Adrenal gland (tissue), 12 donors: ENCODE results near the gene FCRL5. TPM values are rescaled to one million over a fixed set of nuclear protein-coding genes. Genes with fewer than 3 reads are reported as not detected.

Experiments
- DNase-seq, 7 donors: peaks; one replicate each; pipeline ENCODE4 v3.0.0-alpha.2; 2019 to 2020
- H3K27ac ChIP-seq, 5 donors: fragments of 200-600 bp; sonication (generic) in 4 of 5; 1 replicate in 3 of 5; 2 replicates in 2 of 5; pipeline versions ENCODE4 v1.5.1 to v1.8.0; 2016 to 2020; ENCODE audit warnings: mild to moderate bottlenecking in 1 of 5
- H3K27me3 ChIP-seq: fragments of 200-600 bp; 2 replicates; pipeline ENCODE4 v1.8.0; 2021
- H3K36me3 ChIP-seq, 2 donors: fragments of 200-600 bp; replicated peaks in 1 of 2; 1 replicate in 1 of 2; 2 replicates in 1 of 2; pipeline versions ENCODE4 v1.5.1 to v1.8.0; 2018 to 2022
- H3K4me1 ChIP-seq, 2 donors: fragments of 200-600 bp; replicated peaks in 1 of 2; 1 replicate in 1 of 2; 2 replicates in 1 of 2; pipeline versions ENCODE4 v1.5.1 to v1.8.0; 2018 to 2021
- H3K4me3 ChIP-seq, 4 donors: fragments of 200-600 bp; sonication (generic) in 3 of 4; one replicate each; pipeline ENCODE4 v1.5.1; 2016 to 2018
- H3K9me3 ChIP-seq, 3 donors: fragments of 200-600 bp; sonication (generic) in 1 of 3; replicated peaks in 1 of 3; 1 replicate in 2 of 3; 2 replicates in 1 of 3; pipeline versions ENCODE4 v1.5.1 to v1.8.0; 2016 to 2021
- POLR2A ChIP-seq, 2 donors: fragments of 450-650 bp; IDR thresholded peaks; one replicate each; pipeline ENCODE4 v1.6.1; 2017; ENCODE audit warnings: antibody characterized with exemption in 2 of 2, mild to moderate bottlenecking in 2 of 2, moderate library complexity in 1 of 2
- WGBS, 4 donors: extraction: QIAGEN DNeasy Blood & Tissue Kit in 2 of 4; methylation state at CpG; one replicate each; pipeline versions ENCODE4 v1.1.5 to v1.1.7; 2013 to 2017; 5-methylcytosine and 5-hydroxymethylcytosine counted together
- intact Hi-C, 2 donors: fragments of 100-400 bp; cut with DNase I; formaldehyde crosslinking; loops; one replicate each; pipeline versions ENCODE4 v1.14.1 to v1.15.0; 2022 to 2023
- polyA plus RNA-seq, 3 donors: library from polyadenylated mRNA; stranded (reverse); fragments of 200-250 nt in 2 of 3; fragments of 350-450 nt in 1 of 3; fragmentation: Illumina TruSeq in 1 of 3; extraction: RNeasy Lipid Tissue Mini Kit (QIAGEN cat#74804) in 1 of 3; gene quantifications; one replicate each; pipeline ENCODE4 v1.2.3, GENCODE V29; 2013 to 2014
- total RNA-seq, 9 donors: library from RNA; depleted of rRNA in 4 of 9; stranded (reverse); fragments of >200 nt in 4 of 9; fragments of 120-200 nt in 1 of 9; fragmentation: NEBNext Ultra II Directional in 1 of 9; extraction: Animal tissue kit (Norgen Biotek cat#: 25700) in 1 of 9; gene quantifications; one replicate each; pipeline versions ENCODE4 v1.1.0 to v1.2.4, GENCODE V29; 2013 to 2023
- TF ChIP-seq, protein P1 (sequence below), 6 experiments: fragments of 450-650 bp in 4 of 6; fragments of 200-600 bp in 2 of 6; sonication (generic) in 1 of 6; IDR thresholded peaks; 1 replicate in 5 of 6; 2 replicates in 1 of 6; pipeline versions ENCODE4 v1.5.1 to v1.8.0; 2016 to 2021; ENCODE audit warnings: antibody characterized with exemption in 6 of 6, mild to moderate bottlenecking in 2 of 6, moderate library complexity in 1 of 6
- donor health status: healthy with polysubstance abuse.
- donor health status: Bipolar disorder and iron deficiency.
- donor health status: DM: yes; HTN: yes; CAD: no.
- donor health status: DM: no; HTN: no; CAD: no.
- donor health status: DM: no; HTN: no; CAD: no.
- donor health status: DM: yes; HTN: yes; CAD: no.

The FCRL5 gene
- total and polyA plus RNA-seq, 12 donors = under 0.01 to 1.1 (median 0.24) TPM; not detected in 5

DNA sequence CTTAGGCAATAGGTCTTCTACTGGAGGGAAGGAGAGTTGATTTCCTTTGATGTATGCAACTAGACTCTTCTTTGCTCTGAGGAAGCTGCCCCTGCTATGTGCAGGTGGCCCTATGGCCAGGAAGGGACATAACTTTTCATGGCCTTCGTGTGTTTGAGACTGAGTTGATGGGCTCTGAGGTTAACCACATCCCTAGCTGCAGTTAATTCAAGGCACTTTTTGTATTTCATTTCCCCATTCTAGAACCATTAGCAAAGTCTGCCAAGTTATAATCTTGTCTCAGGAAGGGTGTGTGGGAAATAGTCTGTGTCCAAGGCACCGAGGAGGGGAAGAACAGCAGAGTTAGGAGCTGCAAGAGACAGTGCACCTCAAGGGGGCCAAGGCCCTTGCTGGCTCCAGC lies 43.0 kb upstream of the FCRL5 start:
- WGBS, 4 donors = 40 to 55% (median 50%) methylated on average over 2 of the region's 2 CpGs
- no peak for DNase-seq

DNA sequence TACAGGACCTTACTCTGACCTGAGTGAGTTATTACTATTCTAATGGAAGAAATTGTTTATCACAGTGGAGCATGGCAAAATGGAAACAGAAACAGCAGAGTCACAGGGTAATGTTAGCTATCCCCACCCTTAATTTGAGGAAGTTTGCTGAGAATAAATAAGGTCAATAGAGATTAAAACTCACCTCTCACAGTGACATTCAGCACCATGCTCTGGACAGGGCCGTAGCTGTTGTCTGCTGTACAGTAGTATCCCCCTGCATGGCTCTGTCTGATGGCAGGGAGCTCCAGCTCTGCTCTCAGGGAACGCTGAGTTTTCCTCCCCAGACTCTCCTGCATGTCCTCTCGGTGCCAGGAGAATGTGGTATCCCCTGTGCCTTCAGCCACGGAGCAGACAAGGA lies 33.7 kb upstream of the FCRL5 start:
- Histone ChIP-seq H3K4me3 (no peak overlapping the region), H3K9me3 (no peaks in the 10 kb centered on the region), H3K36me3 (no peaks in the 10 kb centered on the region), H3K4me1 (no peaks in the 10 kb centered on the region), H3K27ac (no peak overlapping the region), H3K27me3 (peaks cover 15% of the 10 kb centered on the region)
- no peak for DNase-seq
- TF ChIP-seq POLR2A (IDR thresholded peaks at IDR 0.05) = no peak
- TF ChIP-seq, protein P1, sequence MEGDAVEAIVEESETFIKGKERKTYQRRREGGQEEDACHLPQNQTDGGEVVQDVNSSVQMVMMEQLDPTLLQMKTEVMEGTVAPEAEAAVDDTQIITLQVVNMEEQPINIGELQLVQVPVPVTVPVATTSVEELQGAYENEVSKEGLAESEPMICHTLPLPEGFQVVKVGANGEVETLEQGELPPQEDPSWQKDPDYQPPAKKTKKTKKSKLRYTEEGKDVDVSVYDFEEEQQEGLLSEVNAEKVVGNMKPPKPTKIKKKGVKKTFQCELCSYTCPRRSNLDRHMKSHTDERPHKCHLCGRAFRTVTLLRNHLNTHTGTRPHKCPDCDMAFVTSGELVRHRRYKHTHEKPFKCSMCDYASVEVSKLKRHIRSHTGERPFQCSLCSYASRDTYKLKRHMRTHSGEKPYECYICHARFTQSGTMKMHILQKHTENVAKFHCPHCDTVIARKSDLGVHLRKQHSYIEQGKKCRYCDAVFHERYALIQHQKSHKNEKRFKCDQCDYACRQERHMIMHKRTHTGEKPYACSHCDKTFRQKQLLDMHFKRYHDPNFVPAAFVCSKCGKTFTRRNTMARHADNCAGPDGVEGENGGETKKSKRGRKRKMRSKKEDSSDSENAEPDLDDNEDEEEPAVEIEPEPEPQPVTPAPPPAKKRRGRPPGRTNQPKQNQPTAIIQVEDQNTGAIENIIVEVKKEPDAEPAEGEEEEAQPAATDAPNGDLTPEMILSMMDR (IDR thresholded peaks at IDR 0.05) = no peak
- intact Hi-C loops = loop anchor here (10.0 kb wide), 2 partner anchors 359 to 539 kb away; a partner anchor contains a TSS
- WGBS, 4 donors = 45 to 48% (median 46%) methylated on average over 4 of the region's 4 CpGs

More for the DNA sequence above, 43.0 kb upstream of the FCRL5 start:
- no peak overlapping the region for H3K4me3 ChIP-seq
- H3K9me3 ChIP-seq = no peaks in the 10 kb centered on the region
- TF ChIP-seq, protein P1 (IDR thresholded peaks at IDR 0.05) = no peak
- no peak for TF ChIP-seq POLR2A (IDR thresholded peaks at IDR 0.05)
- no peaks in the 10 kb centered on the region for H3K4me1 ChIP-seq
- intact Hi-C loops = no loop called here
- H3K27me3 ChIP-seq = no peaks in the 10 kb centered on the region
- no peak overlapping the region for H3K27ac ChIP-seq
- H3K36me3 ChIP-seq = no peaks in the 10 kb centered on the region

DNA sequence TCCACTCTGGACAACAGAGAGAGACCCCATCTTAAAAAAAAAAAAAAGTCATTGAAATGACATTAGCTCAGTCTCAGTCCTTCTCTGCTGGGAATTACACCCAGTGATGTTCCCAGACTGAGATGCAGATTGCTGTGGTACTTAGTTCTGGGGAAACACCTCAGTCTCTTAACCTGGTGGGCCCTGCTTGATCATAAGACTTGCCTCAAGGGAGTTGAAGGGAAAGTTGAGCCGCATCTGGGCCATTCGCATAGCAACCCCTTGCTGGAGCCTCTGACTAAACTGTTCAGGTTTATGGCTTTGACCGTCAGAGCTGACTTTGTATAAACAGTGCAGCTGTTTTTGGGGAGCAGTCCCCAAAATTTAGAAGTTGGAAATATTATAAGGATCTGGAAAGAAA lies 32.2 kb upstream of the FCRL5 start:
- H3K4me1 ChIP-seq = no peaks in the 10 kb centered on the region
- TF ChIP-seq, protein P1 (IDR thresholded peaks at IDR 0.05) = no peak
- no peak for TF ChIP-seq POLR2A (IDR thresholded peaks at IDR 0.05)
- no peak for DNase-seq
- intact Hi-C loops = loop anchor here (10.0 kb wide), 2 partner anchors 360 to 540 kb away; a partner anchor contains a TSS
- no peak overlapping the region for H3K4me3 ChIP-seq
- no peaks in the 10 kb centered on the region for H3K36me3 ChIP-seq
- 80 to 85% (median 82%) methylated on average over 3 of the region's 3 CpGs for WGBS, 4 donors
- no peaks in the 10 kb centered on the region for H3K9me3 ChIP-seq
- H3K27ac ChIP-seq = no peak overlapping the region
- H3K27me3 ChIP-seq = peaks cover 15% of the 10 kb centered on the region

DNA sequence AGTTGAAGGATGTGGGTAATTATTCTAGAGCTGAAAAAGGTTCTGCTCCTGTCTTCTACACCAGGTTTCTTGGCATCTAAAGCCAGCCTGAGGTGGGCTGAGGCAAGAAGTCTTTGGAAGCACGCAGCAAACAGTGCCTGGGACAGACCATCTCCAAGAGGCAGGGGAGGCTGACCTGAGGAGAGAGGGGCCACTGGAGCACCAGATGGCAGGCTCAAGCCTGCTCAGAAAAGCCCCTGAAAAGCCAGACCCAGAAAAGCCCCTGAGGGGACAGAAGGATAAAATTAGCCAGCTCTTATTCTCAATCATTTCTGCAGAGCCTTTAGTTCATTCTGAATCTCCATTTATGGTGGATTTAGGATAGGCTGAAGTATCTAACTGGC lies 28.5 kb upstream of the FCRL5 start:
- Histone ChIP-seq H3K36me3 (no peaks in the 10 kb centered on the region), H3K27ac (no peak overlapping the region), H3K4me3 (no peak overlapping the region), H3K27me3 (peaks cover 6% of the 10 kb centered on the region), H3K9me3 (no peaks in the 10 kb centered on the region), H3K4me1 (no peaks in the 10 kb centered on the region)
- intact Hi-C loops = loop anchor here (10.0 kb wide), 2 partner anchors 364 to 544 kb away; a partner anchor contains a TSS
- 42 to 80% (median 61%) methylated on average over 1 of the region's 1 CpG for WGBS, 4 donors
- TF ChIP-seq POLR2A (IDR thresholded peaks at IDR 0.05) = no peak
- TF ChIP-seq, protein P1 (IDR thresholded peaks at IDR 0.05) = no peak
- no peak for DNase-seq
